ENCODE data around the gene MRPL34.

The MRPL34 gene

GRCh38 chr19:17325881-17326594 is 20.4 kb downstream of the MRPL34 start:
- no peak for TF ChIP-seq CTCF (IDR thresholded peaks at IDR 0.05; ENCODE audit: low read depth, low read length)

GRCh38 chr19:17326595-17326966 is 20.9 kb downstream of the MRPL34 start:
- no peak for TF ChIP-seq CTCF (IDR thresholded peaks at IDR 0.05; ENCODE audit: low read depth, low read length)
- H3K4me3 ChIP-seq (replicated peaks in 1 of 2; ENCODE audit: low read depth in 2 of 2, low read length in 2 of 2) = no peak overlapping the region
- DNase-seq (ENCODE audit: low read depth in 2 of 2) = no peak

More at GRCh38 chr19:17325881-17326594, 20.4 kb downstream of the MRPL34 start:
- no peak for DNase-seq (ENCODE audit: low read depth in 2 of 2)
- no peak overlapping the region for H3K4me3 ChIP-seq (replicated peaks in 1 of 2; ENCODE audit: low read depth in 2 of 2, low read length in 2 of 2)

GRCh38 chr19:17327068-17327653 is 21.5 kb downstream of the MRPL34 start:
- H3K4me3 ChIP-seq (replicated peaks in 1 of 2; ENCODE audit: low read depth in 2 of 2, low read length in 2 of 2) = no peak overlapping the region
- DNase-seq (ENCODE audit: low read depth in 2 of 2) = no peak
- TF ChIP-seq CTCF (IDR thresholded peaks at IDR 0.05; ENCODE audit: low read depth, low read length) = no peak

- peak in 1 of 2 donors; percentile 68 for DNase-seq (ENCODE audit: low read depth in 2 of 2)
- no peak overlapping the region for H3K4me3 ChIP-seq (replicated peaks in 1 of 2; ENCODE audit: low read depth in 2 of 2, low read length in 2 of 2)
- no peak for TF ChIP-seq CTCF (IDR thresholded peaks at IDR 0.05; ENCODE audit: low read depth, low read length)
These were observed 22.2 kb downstream of the MRPL34 start for GRCh38 chr19:17327654-17328516.

GRCh38 chr19:17328517-17329365 is 23.1 kb downstream of the MRPL34 start:
- no peak overlapping the region for H3K4me3 ChIP-seq (replicated peaks in 1 of 2; ENCODE audit: low read depth in 2 of 2, low read length in 2 of 2)

More at GRCh38 chr19:17328517-17329365, 23.1 kb downstream of the MRPL34 start:
- TF ChIP-seq CTCF (IDR thresholded peaks at IDR 0.05; ENCODE audit: low read depth, low read length) = no peak
- DNase-seq (ENCODE audit: low read depth in 2 of 2) = no peak

Data from cardiac fibroblast (primary cell).